ENCODE data around the gene MPDU1. TPM values are rescaled to one million over a fixed set of nuclear protein-coding genes. Genes with fewer than 3 reads are reported as not detected.

The MPDU1 gene
- total and polyA plus RNA-seq, 2 of the 13 experiments (the other 11 are each of a cell fraction or from before 2014, with no cell fraction given): 112 to 167 TPM

GRCh38 chr17:7561589-7562207 lies 22.0 kb upstream of the MPDU1 start, which contains the start of gene SENP3 (continued):
- TF ChIP-seq, protein P1, sequence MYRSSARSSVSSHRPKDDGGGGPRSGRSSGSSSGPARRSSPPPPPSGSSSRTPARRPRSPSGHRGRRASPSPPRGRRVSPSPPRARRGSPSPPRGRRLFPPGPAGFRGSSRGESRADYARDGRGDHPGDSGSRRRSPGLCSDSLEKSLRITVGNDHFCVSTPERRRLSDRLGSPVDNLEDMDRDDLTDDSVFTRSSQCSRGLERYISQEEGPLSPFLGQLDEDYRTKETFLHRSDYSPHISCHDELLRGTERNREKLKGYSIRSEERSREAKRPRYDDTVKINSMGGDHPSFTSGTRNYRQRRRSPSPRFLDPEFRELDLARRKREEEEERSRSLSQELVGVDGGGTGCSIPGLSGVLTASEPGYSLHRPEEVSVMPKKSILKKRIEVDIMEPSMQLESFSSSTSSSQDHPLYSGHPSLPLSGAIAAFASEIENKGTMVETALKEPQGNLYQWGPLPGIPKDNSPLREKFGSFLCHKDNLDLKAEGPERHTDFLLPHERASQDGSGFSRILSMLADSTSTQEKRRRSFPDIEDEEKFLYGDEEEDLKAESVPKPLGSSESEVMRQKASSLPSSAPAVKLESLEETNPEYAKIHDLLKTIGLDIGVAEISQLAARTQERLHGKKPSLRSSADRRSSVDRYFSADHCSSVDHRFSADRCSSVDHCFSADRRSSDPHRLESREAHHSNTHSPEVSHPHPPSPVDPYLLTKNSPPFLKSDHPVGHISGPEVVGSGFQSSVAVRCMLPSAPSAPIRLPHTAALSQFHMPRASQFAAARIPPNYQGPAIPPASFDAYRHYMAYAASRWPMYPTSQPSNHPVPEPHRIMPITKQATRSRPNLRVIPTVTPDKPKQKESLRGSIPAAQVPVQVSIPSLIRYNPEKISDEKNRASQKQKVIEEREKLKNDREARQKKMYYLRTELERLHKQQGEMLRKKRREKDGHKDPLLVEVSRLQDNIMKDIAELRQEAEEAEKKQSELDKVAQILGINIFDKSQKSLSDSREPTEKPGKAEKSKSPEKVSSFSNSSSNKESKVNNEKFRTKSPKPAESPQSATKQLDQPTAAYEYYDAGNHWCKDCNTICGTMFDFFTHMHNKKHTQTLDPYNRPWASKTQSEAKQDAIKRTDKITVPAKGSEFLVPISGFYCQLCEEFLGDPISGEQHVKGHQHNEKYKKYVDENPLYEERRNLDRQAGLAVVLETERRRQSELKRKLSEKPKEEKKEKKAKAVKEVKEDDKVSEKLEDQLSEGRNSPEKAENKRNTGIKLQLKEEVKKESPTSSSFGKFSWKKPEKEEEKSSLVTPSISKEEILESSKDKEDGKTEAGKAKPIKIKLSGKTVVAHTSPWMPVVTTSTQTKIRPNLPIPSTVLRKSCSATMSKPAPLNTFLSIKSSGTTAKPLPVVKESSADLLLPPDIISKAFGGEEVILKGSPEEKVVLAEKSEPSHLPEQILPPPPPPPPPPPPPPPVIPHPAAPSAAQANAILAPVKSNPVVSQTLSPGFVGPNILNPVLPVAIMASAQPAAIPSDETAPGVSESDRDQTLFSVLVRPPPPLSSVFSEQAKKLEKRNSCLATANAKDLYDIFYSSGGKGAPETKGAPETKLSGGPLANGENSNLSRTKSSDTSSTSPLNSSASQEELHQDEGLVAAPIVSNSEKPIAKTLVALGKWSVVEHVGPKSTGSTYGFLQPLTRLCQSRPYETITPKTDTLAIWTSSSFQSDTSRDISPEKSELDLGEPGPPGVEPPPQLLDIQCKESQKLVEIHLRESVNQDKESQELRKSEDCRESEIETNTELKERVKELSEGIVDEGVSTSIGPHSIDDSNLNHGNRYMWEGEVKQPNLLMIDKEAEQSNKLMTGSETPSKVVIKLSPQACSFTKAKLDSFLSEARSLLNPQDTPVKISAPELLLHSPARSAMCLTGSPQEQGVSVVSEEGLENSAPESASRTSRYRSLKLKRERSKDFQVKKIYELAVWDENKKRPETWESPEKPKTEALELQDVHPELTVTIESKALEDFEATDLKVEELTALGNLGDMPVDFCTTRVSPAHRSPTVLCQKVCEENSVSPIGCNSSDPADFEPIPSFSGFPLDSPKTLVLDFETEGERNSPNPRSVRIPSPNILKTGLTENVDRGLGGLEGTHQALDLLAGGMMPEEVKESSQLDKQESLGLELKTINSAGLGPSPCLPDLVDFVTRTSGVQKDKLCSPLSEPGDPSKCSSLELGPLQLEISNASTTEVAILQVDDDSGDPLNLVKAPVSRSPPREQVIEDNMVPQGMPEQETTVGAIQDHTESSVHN (CRISPR knock-in tag; IDR thresholded peaks at IDR 0.05): no peak
- TF ChIP-seq POLR2AphosphoS2 (IDR thresholded peaks at IDR 0.05; ENCODE audit: low read depth, low read length) (no peak), NFYB (CRISPR knock-in tag; IDR thresholded peaks at IDR 0.05) (peak; percentile 59), NKX3-1 (CRISPR knock-in tag; IDR thresholded peaks at IDR 0.05) (no peak), NR2F2 (IDR thresholded peaks at IDR 0.05; ENCODE audit: borderline replicate concordance, low read depth) (no peak), ZNF619 (CRISPR knock-in tag; IDR thresholded peaks at IDR 0.05) (no peak), FOXC1 (CRISPR knock-in tag; IDR thresholded peaks at IDR 0.05; ENCODE audit: borderline replicate concordance) (peak; percentile 8; the same call in 1 of the 2 replicates), BCL6 (CRISPR knock-in tag; IDR thresholded peaks at IDR 0.05) (no peak), FOXK1 (CRISPR knock-in tag; IDR thresholded peaks at IDR 0.05; ENCODE audit: borderline replicate concordance, low read depth) (peak; percentile 30; the same call in 1 of the 2 replicates), SAFB2 (CRISPR knock-in tag; IDR thresholded peaks at IDR 0.05; ENCODE audit: borderline replicate concordance, low read depth) (no peak), LBX2 (CRISPR knock-in tag; IDR thresholded peaks at IDR 0.05; ENCODE audit: borderline replicate concordance) (0 out of 2 replicates have a peak, but pooled peaks have one; percentile 26), KMT2B (CRISPR knock-in tag; IDR thresholded peaks at IDR 0.05) (peak; percentile 84; the same call in 1 of the 2 replicates), SP140L (CRISPR knock-in tag; IDR thresholded peaks at IDR 0.05; ENCODE audit: borderline replicate concordance) (no peak), MEIS1 (CRISPR knock-in tag; IDR thresholded peaks at IDR 0.05; ENCODE audit: borderline replicate concordance) (0 out of 2 replicates have a peak, but pooled peaks have one; percentile 33), ZFP90 (CRISPR knock-in tag; IDR thresholded peaks at IDR 0.05; ENCODE audit: borderline replicate concordance) (no peak), ZNF737 (CRISPR knock-in tag; IDR thresholded peaks at IDR 0.05; ENCODE audit: borderline replicate concordance) (no peak), TCF12 (IDR thresholded peaks at IDR 0.05) (no peak), TCF12 (CRISPR knock-in tag; IDR thresholded peaks at IDR 0.05) (0 out of 2 replicates have a peak, but pooled peaks have one; percentile 65)
- TF ChIP-seq, protein P2, sequence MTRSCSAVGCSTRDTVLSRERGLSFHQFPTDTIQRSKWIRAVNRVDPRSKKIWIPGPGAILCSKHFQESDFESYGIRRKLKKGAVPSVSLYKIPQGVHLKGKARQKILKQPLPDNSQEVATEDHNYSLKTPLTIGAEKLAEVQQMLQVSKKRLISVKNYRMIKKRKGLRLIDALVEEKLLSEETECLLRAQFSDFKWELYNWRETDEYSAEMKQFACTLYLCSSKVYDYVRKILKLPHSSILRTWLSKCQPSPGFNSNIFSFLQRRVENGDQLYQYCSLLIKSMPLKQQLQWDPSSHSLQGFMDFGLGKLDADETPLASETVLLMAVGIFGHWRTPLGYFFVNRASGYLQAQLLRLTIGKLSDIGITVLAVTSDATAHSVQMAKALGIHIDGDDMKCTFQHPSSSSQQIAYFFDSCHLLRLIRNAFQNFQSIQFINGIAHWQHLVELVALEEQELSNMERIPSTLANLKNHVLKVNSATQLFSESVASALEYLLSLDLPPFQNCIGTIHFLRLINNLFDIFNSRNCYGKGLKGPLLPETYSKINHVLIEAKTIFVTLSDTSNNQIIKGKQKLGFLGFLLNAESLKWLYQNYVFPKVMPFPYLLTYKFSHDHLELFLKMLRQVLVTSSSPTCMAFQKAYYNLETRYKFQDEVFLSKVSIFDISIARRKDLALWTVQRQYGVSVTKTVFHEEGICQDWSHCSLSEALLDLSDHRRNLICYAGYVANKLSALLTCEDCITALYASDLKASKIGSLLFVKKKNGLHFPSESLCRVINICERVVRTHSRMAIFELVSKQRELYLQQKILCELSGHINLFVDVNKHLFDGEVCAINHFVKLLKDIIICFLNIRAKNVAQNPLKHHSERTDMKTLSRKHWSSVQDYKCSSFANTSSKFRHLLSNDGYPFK (CRISPR knock-in tag; IDR thresholded peaks at IDR 0.05; ENCODE audit: borderline replicate concordance): peak; percentile 68; the same call in 1 of the 2 replicates

Data from HepG2 (cell line).